SK-N-SH (cell line): Measurements from ENCODE around the gene MIEN1. TPM values are rescaled to one million over a fixed set of nuclear protein-coding genes. Genes with fewer than 3 reads are reported as not detected.

Source experiments
- CTCF ChIA-PET: fragments of 300-600, 350-600 bp; formaldehyde crosslinking; extraction: SDS; loops from one replicate; lab custom pipeline; 2021; lab: Yijun Ruan, JAX
- POLR2A ChIA-PET: fragments of 350-600 bp; sonication (Branson Sonifier 250); formaldehyde crosslinking; extraction: SDS; loops from one replicate; lab custom pipeline; 2020; ENCODE audit warnings: antibody characterized with exemption, inconsistent platforms; lab: Yijun Ruan, JAX
- DNase-seq: peaks from one replicate; pipeline ENCODE4 v3.0.0; 2012
- H2AFZ ChIP-seq: fragments of 200-600 bp; sonication (generic); 2 replicates; pipeline ENCODE4 v1.8.1; 2016; ENCODE audit warnings: antibody characterized with exemption, mild to moderate bottlenecking, low read depth
- H3F3A ChIP-seq: fragments of 200-600 bp; sonication (generic); replicated peaks from 2 replicates; pipeline ENCODE3; 2016; ENCODE audit warnings: antibody characterized with exemption, mild to moderate bottlenecking; ENCODE audit not compliant: insufficient read depth
- H3K27ac ChIP-seq, 2 experiments: fragments of 200-500 bp in 1 of 2; fragments of 200-600 bp in 1 of 2; sonication (Bioruptor generic) in 1 of 2; sonication (generic), shearing (Covaris generic) in 1 of 2; 2 replicates each; pipeline versions ENCODE4 v1.5.1 to v1.6.1; 2014 to 2016; ENCODE audit warnings: low read depth in 2 of 2, inconsistent platforms in 1 of 2, low read length in 1 of 2, mild to moderate bottlenecking in 1 of 2, mixed read lengths in 1 of 2
- H3K27me3 ChIP-seq: fragments of 200-600 bp; sonication (generic), shearing (Covaris generic); 2 replicates; pipeline ENCODE4 v1.6.1; 2016; ENCODE audit warnings: mixed run types; ENCODE audit not compliant: insufficient read depth
- H3K36me3 ChIP-seq, 2 experiments: fragments of 200-500 bp in 1 of 2; fragments of 200-600 bp in 1 of 2; sonication (Bioruptor generic) in 1 of 2; sonication (generic) in 1 of 2; replicated peaks in 1 of 2; 2 replicates each; pipeline versions ENCODE3 to v1.5.1; 2014 to 2016; ENCODE audit warnings: low read length in 1 of 2, mild to moderate bottlenecking in 1 of 2; ENCODE audit not compliant: insufficient read depth in 2 of 2, control insufficient read depth in 1 of 2
- H3K4me1 ChIP-seq, 2 experiments: fragments of 200-500 bp in 1 of 2; fragments of 200-600 bp in 1 of 2; sonication (Bioruptor generic) in 1 of 2; sonication (generic), shearing (Covaris generic) in 1 of 2; 2 replicates each; pipeline versions ENCODE4 v1.5.1 to v1.6.1; 2014 to 2016; ENCODE audit warnings: low read depth in 1 of 2, low read length in 1 of 2, mixed run types in 1 of 2; ENCODE audit not compliant: insufficient read depth in 2 of 2, control insufficient read depth in 1 of 2
- H3K4me2 ChIP-seq: fragments of 200-600 bp; sonication (generic), shearing (Covaris generic); 2 replicates; pipeline ENCODE4 v1.6.1; 2017; ENCODE audit warnings: mixed run types
- H3K4me3 ChIP-seq, 2 experiments: fragments of 200-500 bp in 1 of 2; fragments of 200-600 bp in 1 of 2; sonication (Bioruptor generic) in 1 of 2; sonication (generic), shearing (Covaris generic) in 1 of 2; 2 replicates each; pipeline versions ENCODE4 v1.5.1 to v1.8.1; 2014 to 2016; ENCODE audit warnings: low read depth in 2 of 2, inconsistent platforms in 1 of 2, low read length in 1 of 2, mild to moderate bottlenecking in 1 of 2, mixed read lengths in 1 of 2, moderate library complexity in 1 of 2
- H3K79me2 ChIP-seq: fragments of 200-600 bp; sonication (generic); 2 replicates; pipeline ENCODE4 v1.8.1; 2017; ENCODE audit warnings: mild to moderate bottlenecking; ENCODE audit not compliant: insufficient read depth
- H3K9ac ChIP-seq: fragments of 200-600 bp; sonication (generic); 2 replicates; pipeline ENCODE4 v1.6.1; 2017; ENCODE audit warnings: mixed run types
- H3K9me2 ChIP-seq: fragments of 200-600 bp; sonication (generic); 2 replicates; pipeline ENCODE4 v1.6.1; 2017; ENCODE audit warnings: mixed run types
- H3K9me3 ChIP-seq: fragments of 200-600 bp; sonication (generic); 2 replicates; pipeline ENCODE4 v1.6.1; 2017; ENCODE audit warnings: mixed run types, mild to moderate bottlenecking, moderate library complexity
- H4K20me1 ChIP-seq: fragments of 200-600 bp; sonication (generic); 2 replicates; pipeline ENCODE4 v1.6.1; 2017; ENCODE audit warnings: mild to moderate bottlenecking, mixed run types; ENCODE audit not compliant: insufficient read depth
- CHD2 ChIP-seq: fragments of 150-350 bp; IDR thresholded peaks from 2 replicates; pipeline ENCODE4 v1.6.1; 2018; ENCODE audit warnings: low read length; ENCODE audit not compliant: partially characterized antibody
- ELF1 ChIP-seq: IDR thresholded peaks from 2 replicates; pipeline ENCODE4 v1.4.0; 2012
- EP300 ChIP-seq, 2 experiments: IDR thresholded peaks; 2 replicates each; pipeline versions ENCODE4 v1.4.0 to v1.6.1; 2012; ENCODE audit warnings: borderline replicate concordance in 1 of 2, low read depth in 1 of 2, low read length in 1 of 2
- EZH2phosphoT487 ChIP-seq: fragments of 200-600 bp; sonication (generic); IDR thresholded peaks from 2 replicates; pipeline ENCODE4 v1.6.1; 2017; ENCODE audit warnings: low read depth, mixed run types, mild to moderate bottlenecking, antibody characterized with exemption, moderate library complexity, borderline replicate concordance
- FOSL2 ChIP-seq: IDR thresholded peaks from 2 replicates; pipeline ENCODE4 v1.4.0; 2012; ENCODE audit warnings: low read depth, mild to moderate bottlenecking, moderate library complexity, borderline replicate concordance
- FOXJ3 ChIP-seq: sonication (generic); formaldehyde crosslinking; IDR thresholded peaks from 2 replicates; pipeline ENCODE4 v1.5.1; 2020; ENCODE audit warnings: mild to moderate bottlenecking, missing genetic modification reagents
- FOXM1 ChIP-seq: IDR thresholded peaks from 2 replicates; pipeline ENCODE4 v1.4.0; 2012; ENCODE audit warnings: low read depth, mild to moderate bottlenecking
- GABPA ChIP-seq: IDR thresholded peaks from 2 replicates; pipeline ENCODE4 v1.4.0; 2012; ENCODE audit warnings: low read depth, mild to moderate bottlenecking
- JUND ChIP-seq: IDR thresholded peaks from 2 replicates; pipeline ENCODE4 v1.4.0; 2012
- NRF1 ChIP-seq: IDR thresholded peaks from 2 replicates; pipeline ENCODE4 v1.6.1; 2012; ENCODE audit warnings: low read depth, mild to moderate bottlenecking, low read length
- PBX3 ChIP-seq: IDR thresholded peaks from 2 replicates; pipeline ENCODE4; 2012
- POLR2AphosphoS5 ChIP-seq: IDR thresholded peaks from 2 replicates; pipeline ENCODE4 v1.6.1; 2012; ENCODE audit warnings: low read depth, low read length
- RAD21 ChIP-seq: IDR thresholded peaks from 2 replicates; pipeline ENCODE4 v1.6.1; 2012; ENCODE audit warnings: mild to moderate bottlenecking, low read length
- RCOR1 ChIP-seq: fragments of 150-350 bp; IDR thresholded peaks from 2 replicates; pipeline ENCODE4 v1.6.1; 2017; ENCODE audit warnings: antibody characterized with exemption, low read length
- REST ChIP-seq: IDR thresholded peaks from 2 replicates; pipeline ENCODE4 v1.6.1; 2012; ENCODE audit warnings: mild to moderate bottlenecking, low read depth, low read length, moderate library complexity
- RFX5 ChIP-seq: IDR thresholded peaks from 2 replicates; pipeline ENCODE4 v1.6.1; 2012; ENCODE audit warnings: mild to moderate bottlenecking, improper control_type of control experiment, low read length
- TCF12 ChIP-seq: IDR thresholded peaks from 2 replicates; pipeline ENCODE4 v1.4.0; 2012
- TEAD4 ChIP-seq: IDR thresholded peaks from 2 replicates; pipeline ENCODE4 v1.4.0; 2012; ENCODE audit warnings: mild to moderate bottlenecking, borderline replicate concordance; ENCODE audit not compliant: insufficient read depth
- USF1 ChIP-seq: IDR thresholded peaks from 2 replicates; pipeline ENCODE4 v1.4.0; 2012; ENCODE audit warnings: low read depth, borderline replicate concordance
- WGBS: methylation state at CpG from one replicate; pipeline ENCODE4 v1.1.6; 2017; ENCODE audit warnings: low lambda C conversion rate; 5-methylcytosine and 5-hydroxymethylcytosine counted together
- polyA plus RNA-seq, 3 experiments: library from polyadenylated mRNA; depleted of rRNA; stranded (reverse); fragments of >200 nt; gene quantifications; 2 replicates each; pipeline ENCODE4 v1.2.3, GENCODE V29; 2012

The MIEN1 gene
- polyA plus RNA-seq, 1 of the 3 experiments (the other 2 are of a cell fraction): 100 TPM

GRCh38 chr17:39737760-39738567 lies 7.6 kb upstream of the MIEN1 start, which contains the start of gene GRB7:
Gene GRB7, plus strand, starts transcription at chr17:39737938. Its CDS starts 4,364 bp downstream, at chr17:39742302.
- no peak within 1 kb of the TSS for H3K9ac ChIP-seq
- ChIA-PET CTCF (interaction anchor here (1.1 to 1.3 kb wide), 2 partner anchors 12 to 116 kb away, joined by 4 read pairs; no protein-coding TSS in a partner anchor), POLR2A (no interaction called here)
- no peak within 1 kb of the TSS for H3K27ac ChIP-seq
- no peaks in the 10 kb centered on the region for H3K36me3 ChIP-seq
- DNase-seq: peak; percentile 33
- no peaks in the 10 kb centered on the region for H3F3A ChIP-seq
- WGBS: 56% methylated on average over 19 of the region's 34 CpGs
- no peak within 1 kb of the TSS for H3K4me3 ChIP-seq
- H4K20me1 ChIP-seq: no peaks in the 10 kb centered on the region
- no peak within 1 kb of the TSS for H3K4me2 ChIP-seq
- no peaks in the 10 kb centered on the region for H3K9me2 ChIP-seq
- no peaks in the 10 kb centered on the region for H3K9me3 ChIP-seq
- H2AFZ ChIP-seq: no peak within 1 kb of the TSS
- no peaks in the 10 kb centered on the region for H3K4me1 ChIP-seq
- 0 out of 2 replicates have a peak, but pooled peaks cover under 1% of the 10 kb centered on the region for H3K27me3 ChIP-seq
- TF ChIP-seq PBX3 (no peak), FOSL2 (no peak), RAD21 (no peak), GABPA (no peak), EZH2phosphoT487 (no peak), POLR2AphosphoS5 (no peak), JUND (no peak), RFX5 (no peak), USF1 (no peak), CHD2 (no peak), FOXJ3 (CRISPR knock-in tag) (no peak), RCOR1 (no peak), ELF1 (no peak), EP300 (IDR thresholded peaks at IDR 0.05; ENCODE audit: borderline replicate concordance in 1 of 2, low read depth in 1 of 2, low read length in 1 of 2) (no peak), FOXM1 (no peak), TCF12 (no peak), NRF1 (no peak), TEAD4 (no peak), REST (no peak)
- H3K79me2 ChIP-seq: no peaks in the 10 kb centered on the region
